Measurements from ENCODE around the gene ZBTB2.
"Not testable (repeated sequence)": the region's sequence is repeated elsewhere in the genome, so short reads cannot be mapped to it uniquely, and the experiment has no call there.

The ZBTB2 gene

GRCh38 chr6:151399679-151400078, 8.3 kb upstream of the ZBTB2 start:
- FAIRE-seq = no peak

- FAIRE-seq = no peak
Observed at GRCh38 chr6:151393410-151393809, 2.1 kb upstream of the ZBTB2 start.

- FAIRE-seq = no peak
Observed at GRCh38 chr6:151392427-151392826, 1.1 kb upstream of the ZBTB2 start.

GRCh38 chr6:151390851-151391470, 398 bp downstream of the ZBTB2 start:
- FAIRE-seq = no peak

GRCh38 chr6:151390276-151390850, 996 bp downstream of the ZBTB2 start:
- no peak for FAIRE-seq

- no peak for FAIRE-seq
Observed at GRCh38 chr6:151389618-151390275, 1.6 kb downstream of the ZBTB2 start.

- FAIRE-seq = no peak
Observed at GRCh38 chr6:151388997-151389617, 2.3 kb downstream of the ZBTB2 start.

GRCh38 chr6:151388236-151388635, 3.1 kb downstream of the ZBTB2 start:
- no peak for FAIRE-seq

- FAIRE-seq = no peak
Observed at GRCh38 chr6:151387175-151387970, 4.0 kb downstream of the ZBTB2 start.

GRCh38 chr6:151385177-151385576, 6.2 kb downstream of the ZBTB2 start:
- FAIRE-seq = no peak

GRCh38 chr6:151384151-151384550, 7.2 kb downstream of the ZBTB2 start:
- FAIRE-seq = no peak

- not testable (repeated sequence) for FAIRE-seq
Observed at GRCh38 chr6:151382631-151383030, 8.7 kb downstream of the ZBTB2 start.

- FAIRE-seq = no peak
Observed at GRCh38 chr6:151381722-151382121, 9.6 kb downstream of the ZBTB2 start.

GRCh38 chr6:151380848-151381205, 10.5 kb downstream of the ZBTB2 start:
- no peak for FAIRE-seq

- FAIRE-seq = no peak
Observed at GRCh38 chr6:151379933-151380847, 11.2 kb downstream of the ZBTB2 start.

GRCh38 chr6:151377095-151377494, 14.3 kb downstream of the ZBTB2 start:
- FAIRE-seq = no peak

GRCh38 chr6:151376440-151376839, 14.9 kb downstream of the ZBTB2 start:
- FAIRE-seq = no peak

- FAIRE-seq = no peak
Observed at GRCh38 chr6:151375833-151376232, 15.5 kb downstream of the ZBTB2 start.

- no peak for FAIRE-seq
Observed at GRCh38 chr6:151374036-151374683, 17.2 kb downstream of the ZBTB2 start.

GRCh38 chr6:151372164-151372563, 19.2 kb downstream of the ZBTB2 start:
- no peak for FAIRE-seq

- no peak for FAIRE-seq
Observed at GRCh38 chr6:151370509-151371078, 20.8 kb downstream of the ZBTB2 start.

Measured in islet of Langerhans (tissue), 1 donor.